ENCODE results near the gene TNF. TPM values are rescaled to one million over a fixed set of nuclear protein-coding genes. Genes with fewer than 3 reads are reported as not detected.

Gene TNF
- total and polyA plus RNA-seq, 2 of the 13 experiments (the other 11 are each of a cell fraction or from before 2014, with no cell fraction given): not detected

GRCh38 chr6:31546958-31547726 lies 28.2 kb upstream of the TNF start, which contains the start of gene NFKBIL1:
TSS of gene NFKBIL1 (plus strand) at chr6:31547608. CDS start at chr6:31547695, 87 bp downstream.
- Histone ChIP-seq H3K79me2 (ENCODE audit: insufficient read depth, low read length) (peaks cover 18% of the 10 kb centered on the region), H2AFZ (ENCODE audit: low read length) (peak within 1 kb of the TSS; percentile 81)
- POLR2A ChIA-PET: interaction anchor here (1.0 to 4.6 kb wide), 11 partner anchors 9 to 287 kb away, joined by 3 to 36 read pairs (median 5); partner anchors contain the start of genes APOM, BAG6, GPANK1 and TNF
- TF ChIP-seq AKNA (CRISPR knock-in tag; IDR thresholded peaks at IDR 0.05; ENCODE audit: borderline replicate concordance): no peak
- TF ChIP-seq NAIF1 (CRISPR knock-in tag; IDR thresholded peaks at IDR 0.05; ENCODE audit: borderline replicate concordance): no peak
- TF ChIP-seq RERE (CRISPR knock-in tag; IDR thresholded peaks at IDR 0.05; ENCODE audit: low read depth): peak; percentile 10; the same call in 1 of the 2 replicates
- TF ChIP-seq TBP (CRISPR knock-in tag; IDR thresholded peaks at IDR 0.05): no peak
- peak; percentile 96 for TF ChIP-seq NR2C2 (CRISPR knock-in tag; IDR thresholded peaks at IDR 0.05; ENCODE audit: borderline replicate concordance)
- no peak for TF ChIP-seq MYPOP (CRISPR knock-in tag; IDR thresholded peaks at IDR 0.05)
- no peak for TF ChIP-seq MTA3 (CRISPR knock-in tag; IDR thresholded peaks at IDR 0.05)

More at GRCh38 chr6:31546958-31547726, 28.2 kb upstream of the TNF start, which contains the start of gene NFKBIL1:
- Histone ChIP-seq H3K4me1 (ENCODE audit: insufficient read depth, low read length) (peaks cover 43% of the 10 kb centered on the region), H3K4me2 (ENCODE audit: low read depth, low read length) (peak within 1 kb of the TSS; percentile 91), H3K9ac (ENCODE audit: insufficient read depth, low read depth, low read length) (peak within 1 kb of the TSS; percentile 79), H3K9me3 (ENCODE audit: low read length) (no peaks in the 10 kb centered on the region), H3K36me3 (replicated peaks in 1 of 2; ENCODE audit: control insufficient read depth in 1 of 2, insufficient read depth in 2 of 2, low read length in 2 of 2) (peaks cover 3 to 6% of the 10 kb centered on the region in 2 experiments), H3K27ac (ENCODE audit: extremely low read length, insufficient read depth, low read length) (peak within 1 kb of the TSS; percentile 64), H4K20me1 (ENCODE audit: insufficient read depth, low read length) (no peaks in the 10 kb centered on the region), H3K4me3 (replicated peaks in 1 of 3; ENCODE audit: insufficient read depth in 1 of 3, low read depth in 2 of 3, low read length in 3 of 3) (peak within 1 kb of the TSS; percentile 74 to 93 (median 76)), H3K27me3 (ENCODE audit: control insufficient read depth in 1 of 2, insufficient read depth in 2 of 2, low read length in 2 of 2) (no peaks in the 10 kb centered on the region; a peak in 1 of 5 replicates)
- in situ Hi-C loops (cut with HindIII; ENCODE audit: extremely low pct_ligation_motif_present, low pct_unique_long_range_greater_than_20kb): loop anchor here (5.0 kb wide), 1 partner anchor 50 kb away; no protein-coding TSS in a partner anchor
- intact Hi-C loops (cut with micrococcal nuclease; ENCODE audit: unreplicated experiment): loop anchor here (1.0 to 10.0 kb wide), 4 partner anchors 35 to 108 kb away; partner anchors contain the start of genes APOM, BAG6 and LTB
- FAIRE-seq: peak; percentile 93
- DNase-seq (ENCODE audit: low spot score): peak; percentile 93
- BruUV-seq (replicated peaks): no TSS peak
- CTCF ChIA-PET (ENCODE audit: low intra/inter-chr PET ratio, low total read pairs): interaction anchor here (1.0 to 3.6 kb wide), 3 partner anchors 33 to 53 kb away, joined by 5 to 84 read pairs (median 10); no protein-coding TSS in a partner anchor
- peak; percentile 93 for ATAC-seq
- WGBS (ENCODE audit: low lambda C conversion rate): 1% methylated on average over 25 of the region's 25 CpGs
